ENCODE results near the gene DCX.

Gene DCX

GRCh38 chrX:111386615-111387233 lies 25.3 kb downstream of the DCX start:
- TF ChIP-seq EZH2 (IDR thresholded peaks at IDR 0.05; ENCODE audit: borderline replicate concordance, low read depth, low read length, severe bottlenecking) = no peak
- TF ChIP-seq, protein P1, sequence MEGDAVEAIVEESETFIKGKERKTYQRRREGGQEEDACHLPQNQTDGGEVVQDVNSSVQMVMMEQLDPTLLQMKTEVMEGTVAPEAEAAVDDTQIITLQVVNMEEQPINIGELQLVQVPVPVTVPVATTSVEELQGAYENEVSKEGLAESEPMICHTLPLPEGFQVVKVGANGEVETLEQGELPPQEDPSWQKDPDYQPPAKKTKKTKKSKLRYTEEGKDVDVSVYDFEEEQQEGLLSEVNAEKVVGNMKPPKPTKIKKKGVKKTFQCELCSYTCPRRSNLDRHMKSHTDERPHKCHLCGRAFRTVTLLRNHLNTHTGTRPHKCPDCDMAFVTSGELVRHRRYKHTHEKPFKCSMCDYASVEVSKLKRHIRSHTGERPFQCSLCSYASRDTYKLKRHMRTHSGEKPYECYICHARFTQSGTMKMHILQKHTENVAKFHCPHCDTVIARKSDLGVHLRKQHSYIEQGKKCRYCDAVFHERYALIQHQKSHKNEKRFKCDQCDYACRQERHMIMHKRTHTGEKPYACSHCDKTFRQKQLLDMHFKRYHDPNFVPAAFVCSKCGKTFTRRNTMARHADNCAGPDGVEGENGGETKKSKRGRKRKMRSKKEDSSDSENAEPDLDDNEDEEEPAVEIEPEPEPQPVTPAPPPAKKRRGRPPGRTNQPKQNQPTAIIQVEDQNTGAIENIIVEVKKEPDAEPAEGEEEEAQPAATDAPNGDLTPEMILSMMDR (IDR thresholded peaks at IDR 0.05; ENCODE audit: borderline replicate concordance, extremely low read depth, low read length, poor library complexity, severe bottlenecking) = no peak
- Histone ChIP-seq H3K36me3 (ENCODE audit: insufficient read depth, low read length) (no peaks in the 10 kb centered on the region), H3K4me2 (ENCODE audit: insufficient read depth, low read length) (no peak overlapping the region), H3K9me3 (ENCODE audit: insufficient read depth, low read length, severe bottlenecking) (no peaks in the 10 kb centered on the region), H3K27ac (ENCODE audit: low read length) (no peak overlapping the region), H3K9ac (ENCODE audit: low read depth, low read length) (no peak overlapping the region), H4K20me1 (ENCODE audit: insufficient read depth, low read length) (no peaks in the 10 kb centered on the region), H3K4me3 (ENCODE audit: low read depth in 1 of 2, low read length in 2 of 2) (no peak overlapping the region), H3K27me3 (ENCODE audit: insufficient read depth, low read length, poor library complexity) (no peaks in the 10 kb centered on the region), H3K4me1 (ENCODE audit: insufficient read depth, low read length) (no peaks in the 10 kb centered on the region), H3K79me2 (ENCODE audit: insufficient read depth, low read length) (no peaks in the 10 kb centered on the region), H2AFZ (ENCODE audit: low read depth, low read length) (no peak overlapping the region)
- ATAC-seq (ENCODE audit: insufficient read depth, low read depth) (no peak), DNase-seq (no peak)

DNA sequence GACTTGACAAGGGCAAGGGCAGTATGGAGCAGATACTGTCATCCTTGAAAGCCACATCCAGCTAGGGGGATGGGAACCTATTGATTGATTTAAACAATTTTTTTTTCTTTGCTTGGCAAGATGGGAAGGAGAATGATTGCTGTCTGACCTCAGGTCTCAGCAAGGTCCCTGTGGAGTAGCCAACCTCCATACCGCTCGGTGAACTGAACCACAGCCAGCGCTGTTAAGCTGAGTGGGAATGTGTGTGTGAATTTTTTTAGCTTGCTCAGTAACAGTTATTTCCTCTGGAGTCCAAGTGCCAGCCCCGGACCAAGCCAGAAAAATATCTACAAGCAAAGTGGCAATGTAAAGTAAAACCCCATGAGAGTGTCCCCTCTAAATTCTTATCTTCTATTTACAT lies 25.9 kb downstream of the DCX start:
- Histone ChIP-seq H3K9ac (ENCODE audit: low read depth, low read length) (no peak overlapping the region), H3K4me1 (ENCODE audit: insufficient read depth, low read length) (no peaks in the 10 kb centered on the region), H4K20me1 (ENCODE audit: insufficient read depth, low read length) (no peaks in the 10 kb centered on the region), H3K9me3 (ENCODE audit: insufficient read depth, low read length, severe bottlenecking) (no peaks in the 10 kb centered on the region), H3K27me3 (ENCODE audit: insufficient read depth, low read length, poor library complexity) (no peaks in the 10 kb centered on the region), H3K27ac (ENCODE audit: low read length) (no peak overlapping the region), H3K79me2 (ENCODE audit: insufficient read depth, low read length) (no peaks in the 10 kb centered on the region), H3K4me2 (ENCODE audit: insufficient read depth, low read length) (no peak overlapping the region), H2AFZ (ENCODE audit: low read depth, low read length) (no peak overlapping the region), H3K36me3 (ENCODE audit: insufficient read depth, low read length) (no peaks in the 10 kb centered on the region), H3K4me3 (ENCODE audit: low read depth in 1 of 2, low read length in 2 of 2) (no peak overlapping the region)
- TF ChIP-seq, protein P1 (IDR thresholded peaks at IDR 0.05; ENCODE audit: borderline replicate concordance, extremely low read depth, low read length, poor library complexity, severe bottlenecking) = no peak
- TF ChIP-seq EZH2 (IDR thresholded peaks at IDR 0.05; ENCODE audit: borderline replicate concordance, low read depth, low read length, severe bottlenecking) = no peak
- DNase-seq (no peak), ATAC-seq (ENCODE audit: insufficient read depth, low read depth) (no peak)

DNA sequence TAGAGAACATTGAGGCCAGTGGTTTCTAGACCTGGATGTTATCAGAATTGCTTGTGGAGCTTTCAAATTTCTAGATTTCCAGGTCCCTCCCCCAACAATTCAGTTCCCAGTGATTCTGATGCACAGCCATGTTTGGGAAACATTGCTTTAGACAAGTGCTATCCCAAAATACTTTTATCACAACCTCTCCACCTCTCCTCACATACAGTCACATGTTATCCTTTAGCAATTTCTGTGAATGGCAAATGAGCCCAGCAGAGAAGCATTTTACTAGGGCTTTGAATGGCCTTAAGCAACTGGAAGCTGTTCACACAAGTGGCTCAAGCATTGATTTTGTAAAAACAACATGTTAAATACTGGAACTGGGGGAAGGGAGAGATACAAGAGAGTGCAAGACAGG lies 29.7 kb downstream of the DCX start:
- Histone ChIP-seq H3K4me1 (ENCODE audit: insufficient read depth, low read length) (no peaks in the 10 kb centered on the region), H3K9ac (ENCODE audit: low read depth, low read length) (no peak overlapping the region), H3K4me3 (ENCODE audit: low read depth in 1 of 2, low read length in 2 of 2) (no peak overlapping the region), H2AFZ (ENCODE audit: low read depth, low read length) (no peak overlapping the region), H4K20me1 (ENCODE audit: insufficient read depth, low read length) (no peaks in the 10 kb centered on the region), H3K27ac (ENCODE audit: low read length) (no peak overlapping the region), H3K4me2 (ENCODE audit: insufficient read depth, low read length) (no peak overlapping the region), H3K9me3 (ENCODE audit: insufficient read depth, low read length, severe bottlenecking) (no peaks in the 10 kb centered on the region), H3K36me3 (ENCODE audit: insufficient read depth, low read length) (no peaks in the 10 kb centered on the region), H3K27me3 (ENCODE audit: insufficient read depth, low read length, poor library complexity) (no peaks in the 10 kb centered on the region), H3K79me2 (ENCODE audit: insufficient read depth, low read length) (no peaks in the 10 kb centered on the region)
- DNase-seq (no peak), ATAC-seq (ENCODE audit: insufficient read depth, low read depth) (no peak)
- TF ChIP-seq EZH2 (IDR thresholded peaks at IDR 0.05; ENCODE audit: borderline replicate concordance, low read depth, low read length, severe bottlenecking) = no peak
- TF ChIP-seq, protein P1 (IDR thresholded peaks at IDR 0.05; ENCODE audit: borderline replicate concordance, extremely low read depth, low read length, poor library complexity, severe bottlenecking) = no peak
